Measurements from ENCODE around the gene LAMB1.

The LAMB1 gene

DNA sequence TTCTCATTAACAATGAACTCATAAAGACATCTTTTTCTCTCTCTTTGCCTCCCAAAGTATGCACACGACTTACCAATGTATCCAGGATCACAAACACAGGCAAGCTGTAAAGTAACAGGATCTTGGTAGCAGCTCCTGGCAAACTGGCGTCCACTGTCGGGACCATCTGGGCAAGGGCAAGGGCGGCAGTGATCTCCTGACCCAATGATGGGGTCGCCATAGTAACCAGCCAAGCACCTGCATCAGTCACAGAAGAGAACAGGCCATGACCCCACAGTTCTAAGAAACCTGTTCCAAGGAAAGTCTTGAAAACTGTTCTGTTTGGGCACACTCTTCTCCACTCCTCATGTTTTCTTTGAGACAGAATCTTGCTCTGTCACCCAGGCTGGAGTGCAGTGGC, 47.6 kb downstream of the LAMB1 start:
- Histone ChIP-seq H3K27ac (no peak overlapping the region), H3K4me3 (no peak overlapping the region), H3K36me3 (ENCODE audit: insufficient read depth, low read length) (peaks cover 97% of the 10 kb centered on the region), H3K9ac (ENCODE audit: insufficient read length) (no peak overlapping the region), H3K9me3 (ENCODE audit: low read depth, low read length) (no peaks in the 10 kb centered on the region)
- no peak for DNase-seq (ENCODE audit: low read depth, low spot score)
- TF ChIP-seq POLR2AphosphoS5 (IDR thresholded peaks at IDR 0.05; ENCODE audit: borderline replicate concordance, low read depth, low read length) (no peak), EZH2 (IDR thresholded peaks at IDR 0.05) (no peak)

GRCh38 chr7:107953924-107954303, 49.0 kb downstream of the LAMB1 start:
- TF ChIP-seq EZH2 (IDR thresholded peaks at IDR 0.05) = no peak
- no peak for TF ChIP-seq FOXP2 (optimal IDR thresholded peaks at IDR 0.05; ENCODE audit: control extremely low read depth, extremely low read length, insufficient read depth)
- no peak for TF ChIP-seq POLR2AphosphoS5 (IDR thresholded peaks at IDR 0.05; ENCODE audit: borderline replicate concordance, low read depth, low read length)
- H3K9ac ChIP-seq (ENCODE audit: insufficient read length) = no peak overlapping the region
- H3K36me3 ChIP-seq (ENCODE audit: insufficient read depth, low read length) = peaks cover 97% of the 10 kb centered on the region
- H3K9me3 ChIP-seq (ENCODE audit: low read depth, low read length) = no peaks in the 10 kb centered on the region
- H3K4me3 ChIP-seq = no peak overlapping the region
- no peak overlapping the region for H3K27ac ChIP-seq
- no peak for DNase-seq (ENCODE audit: low read depth, low spot score)

DNA sequence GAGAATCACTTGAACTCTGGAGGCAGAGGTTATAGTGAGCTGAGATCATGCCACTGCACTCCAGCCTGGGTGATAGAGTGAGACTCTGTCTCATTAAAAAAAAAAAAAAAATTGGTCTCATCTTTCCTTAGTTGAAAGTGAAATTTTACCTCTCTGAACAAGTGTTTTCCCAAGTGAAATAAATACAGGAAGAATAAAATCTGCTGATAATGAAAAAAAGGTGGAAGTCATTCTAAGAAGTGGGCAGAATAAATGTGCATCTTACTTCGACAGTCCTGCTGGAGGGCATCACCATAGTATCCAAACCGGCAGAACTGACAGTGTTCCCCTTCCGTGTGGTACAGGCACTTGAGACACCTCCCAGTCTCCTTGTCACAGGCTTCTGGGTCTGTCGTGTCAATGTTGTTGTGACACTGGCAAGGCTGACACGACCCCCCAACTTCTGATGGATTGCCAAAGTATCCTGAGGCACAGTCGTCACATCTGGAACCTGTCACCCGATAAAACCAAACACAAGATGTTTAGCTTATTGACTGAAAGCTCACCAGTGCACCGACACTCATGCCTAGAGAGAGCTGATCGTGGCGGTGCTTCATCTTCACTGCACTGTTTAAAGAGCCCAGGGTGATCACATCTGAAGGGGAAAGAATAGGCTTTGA, 49.6 kb downstream of the LAMB1 start:
- H3K9ac ChIP-seq (ENCODE audit: insufficient read length) = no peak overlapping the region
- DNase-seq (ENCODE audit: low read depth, low spot score) = no peak
- H3K27ac ChIP-seq = no peak overlapping the region
- no peak for TF ChIP-seq POLR2AphosphoS5 (IDR thresholded peaks at IDR 0.05; ENCODE audit: borderline replicate concordance, low read depth, low read length)
- TF ChIP-seq EZH2 (IDR thresholded peaks at IDR 0.05) = no peak
- no peak for TF ChIP-seq FOXP2 (optimal IDR thresholded peaks at IDR 0.05; ENCODE audit: control extremely low read depth, extremely low read length, insufficient read depth)
- no peak overlapping the region for H3K4me3 ChIP-seq
- no peaks in the 10 kb centered on the region for H3K9me3 ChIP-seq (ENCODE audit: low read depth, low read length)
- peaks cover 97% of the 10 kb centered on the region for H3K36me3 ChIP-seq (ENCODE audit: insufficient read depth, low read length)

DNA sequence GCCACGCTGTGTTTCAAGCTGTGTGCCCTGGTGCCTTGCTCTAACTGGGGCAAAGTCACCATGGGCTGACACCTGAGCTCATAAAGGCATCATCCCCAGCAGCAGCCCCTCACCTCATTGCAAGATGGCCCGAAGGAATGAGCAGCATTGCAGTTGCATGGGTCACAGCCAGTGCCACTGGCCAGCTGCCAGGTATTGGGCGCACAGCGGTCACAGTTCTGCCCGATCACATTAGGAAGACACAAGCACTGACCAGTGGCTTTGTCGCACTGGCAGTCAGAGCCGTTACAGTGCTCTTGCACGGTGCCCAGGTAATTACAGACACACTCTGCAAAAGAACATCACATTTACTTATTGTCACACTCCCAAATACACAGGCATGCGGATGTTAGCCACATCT, 51.1 kb downstream of the LAMB1 start:
- no peak for DNase-seq (ENCODE audit: low read depth, low spot score)
- TF ChIP-seq FOXP2 (optimal IDR thresholded peaks at IDR 0.05; ENCODE audit: control extremely low read depth, extremely low read length, insufficient read depth) (no peak), EZH2 (IDR thresholded peaks at IDR 0.05) (no peak), POLR2AphosphoS5 (IDR thresholded peaks at IDR 0.05; ENCODE audit: borderline replicate concordance, low read depth, low read length) (no peak)
- Histone ChIP-seq H3K27ac (no peak overlapping the region), H3K36me3 (ENCODE audit: insufficient read depth, low read length) (peaks cover 97% of the 10 kb centered on the region), H3K4me3 (no peak overlapping the region), H3K9ac (ENCODE audit: insufficient read length) (no peak overlapping the region), H3K9me3 (ENCODE audit: low read depth, low read length) (no peaks in the 10 kb centered on the region)

DNA sequence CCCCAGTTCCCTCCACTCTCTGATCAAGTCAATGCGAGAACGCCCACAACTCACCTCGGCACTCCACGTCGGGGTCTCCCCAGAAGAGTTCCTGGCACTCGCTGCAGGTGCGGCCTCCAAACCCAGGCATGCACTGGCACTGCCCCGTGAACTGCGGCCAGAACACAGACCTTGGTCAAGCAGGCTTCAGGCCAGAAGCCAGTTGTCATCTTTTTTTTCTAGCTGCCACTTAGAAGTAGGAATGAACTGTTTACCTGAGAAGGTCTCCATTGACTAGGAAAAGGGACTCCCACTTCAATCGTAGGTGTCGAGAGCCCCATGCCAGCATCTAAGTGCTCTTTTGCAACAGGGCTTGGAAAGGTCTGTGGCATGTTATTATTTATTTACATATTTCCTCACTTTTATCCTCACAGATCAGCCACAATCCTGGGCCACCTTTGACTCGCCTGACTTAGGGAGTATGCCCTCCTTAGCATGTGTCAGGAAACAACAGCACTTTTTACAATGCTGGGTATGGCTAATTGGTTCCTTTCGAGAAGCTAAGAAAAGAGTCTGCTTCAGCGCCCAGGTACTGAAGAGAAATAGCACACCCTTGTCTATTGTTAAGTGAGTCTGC, 51.7 kb downstream of the LAMB1 start:
- Histone ChIP-seq H3K9me3 (ENCODE audit: low read depth, low read length) (no peaks in the 10 kb centered on the region), H3K9ac (ENCODE audit: insufficient read length) (no peak overlapping the region), H3K4me3 (no peak overlapping the region), H3K36me3 (ENCODE audit: insufficient read depth, low read length) (peaks cover 96% of the 10 kb centered on the region), H3K27ac (no peak overlapping the region)
- no peak for DNase-seq (ENCODE audit: low read depth, low spot score)
- TF ChIP-seq FOXP2 (optimal IDR thresholded peaks at IDR 0.05; ENCODE audit: control extremely low read depth, extremely low read length, insufficient read depth) = no peak
- no peak for TF ChIP-seq EZH2 (IDR thresholded peaks at IDR 0.05)
- no peak for TF ChIP-seq POLR2AphosphoS5 (IDR thresholded peaks at IDR 0.05; ENCODE audit: borderline replicate concordance, low read depth, low read length)

- Histone ChIP-seq H3K36me3 (ENCODE audit: insufficient read depth, low read length) (peaks cover 98% of the 10 kb centered on the region), H3K27ac (no peak overlapping the region), H3K9ac (ENCODE audit: insufficient read length) (no peak overlapping the region), H3K9me3 (ENCODE audit: low read depth, low read length) (no peaks in the 10 kb centered on the region), H3K4me3 (no peak overlapping the region)
- no peak for TF ChIP-seq EZH2 (IDR thresholded peaks at IDR 0.05)
- TF ChIP-seq FOXP2 (optimal IDR thresholded peaks at IDR 0.05; ENCODE audit: control extremely low read depth, extremely low read length, insufficient read depth) = no peak
- TF ChIP-seq POLR2AphosphoS5 (IDR thresholded peaks at IDR 0.05; ENCODE audit: borderline replicate concordance, low read depth, low read length) = no peak
- DNase-seq (ENCODE audit: low read depth, low spot score) = no peak
Observed at GRCh38 chr7:107949443-107949935, 53.5 kb downstream of the LAMB1 start.

GRCh38 chr7:107948645-107949442, 54.1 kb downstream of the LAMB1 start:
- H3K27ac ChIP-seq = no peak overlapping the region
- DNase-seq (ENCODE audit: low read depth, low spot score) = no peak
- peaks cover 99% of the 10 kb centered on the region for H3K36me3 ChIP-seq (ENCODE audit: insufficient read depth, low read length)
- H3K4me3 ChIP-seq = no peak overlapping the region
- H3K9me3 ChIP-seq (ENCODE audit: low read depth, low read length) = no peaks in the 10 kb centered on the region
- H3K9ac ChIP-seq (ENCODE audit: insufficient read length) = no peak overlapping the region
- TF ChIP-seq POLR2AphosphoS5 (IDR thresholded peaks at IDR 0.05; ENCODE audit: borderline replicate concordance, low read depth, low read length) (no peak), EZH2 (IDR thresholded peaks at IDR 0.05) (no peak), FOXP2 (optimal IDR thresholded peaks at IDR 0.05; ENCODE audit: control extremely low read depth, extremely low read length, insufficient read depth) (no peak)

DNA sequence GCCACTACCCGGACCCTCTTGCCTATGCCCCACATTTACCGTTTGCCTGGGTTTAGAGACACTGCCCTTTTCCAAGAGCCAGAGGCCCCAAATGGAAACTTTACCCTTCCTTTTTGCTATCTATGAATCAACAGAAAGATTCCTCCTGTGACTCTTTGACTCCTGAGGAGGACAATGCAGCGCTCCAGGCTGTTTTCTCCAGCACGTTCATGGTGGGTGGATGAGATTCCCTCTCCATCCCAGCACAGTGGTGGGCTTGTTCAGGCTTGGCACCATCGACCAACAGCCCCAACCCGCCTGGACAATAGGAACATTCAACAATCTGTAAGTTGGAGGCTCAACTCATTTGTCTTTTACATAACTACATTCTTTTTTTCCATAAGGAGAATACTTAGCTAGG, 56.1 kb downstream of the LAMB1 start:
- DNase-seq (ENCODE audit: low read depth, low spot score) = no peak
- no peak overlapping the region for H3K27ac ChIP-seq

More for the DNA sequence above, 56.1 kb downstream of the LAMB1 start:
- H3K4me3 ChIP-seq = no peak overlapping the region
- no peak overlapping the region for H3K9ac ChIP-seq (ENCODE audit: insufficient read length)
- TF ChIP-seq EZH2 (IDR thresholded peaks at IDR 0.05) (no peak), FOXP2 (optimal IDR thresholded peaks at IDR 0.05; ENCODE audit: control extremely low read depth, extremely low read length, insufficient read depth) (no peak), POLR2AphosphoS5 (IDR thresholded peaks at IDR 0.05; ENCODE audit: borderline replicate concordance, low read depth, low read length) (no peak)
- peaks cover 99% of the 10 kb centered on the region for H3K36me3 ChIP-seq (ENCODE audit: insufficient read depth, low read length)
- no peaks in the 10 kb centered on the region for H3K9me3 ChIP-seq (ENCODE audit: low read depth, low read length)

Data from SK-N-MC (cell line).